BJ (cell line): ENCODE measurements around the gene INSYN1. TPM values are rescaled to one million over a fixed set of nuclear protein-coding genes. Genes with fewer than 3 reads are reported as not detected.
A peak's percentile ranks its signal among the peaks of the same experiment; 100 is the strongest.

Experiments
- CTCF ChIA-PET: fragments of 350-600 bp; formaldehyde crosslinking; extraction: SDS; loops from one replicate; lab custom pipeline; 2021; ENCODE audit warnings: antibody characterized with exemption, inconsistent platforms; lab: Yijun Ruan, JAX
- POLR2A ChIA-PET: fragments of 300-600 bp; sonication (Branson Sonifier 250); formaldehyde crosslinking; extraction: SDS; loops from one replicate; lab custom pipeline; 2021; ENCODE audit warnings: antibody characterized with exemption; lab: Charles Lee
- DNase-seq: peaks from one replicate; pipeline ENCODE4 v3.0.0-alpha.2; 2011; ENCODE audit warnings: low read depth
- H3K27me3 ChIP-seq: 2 replicates; pipeline ENCODE4 v1.6.0; 2011; ENCODE audit warnings: low read length; ENCODE audit not compliant: control insufficient read depth, insufficient read depth
- H3K36me3 ChIP-seq: 2 replicates; pipeline ENCODE4 v1.5.1; 2011; ENCODE audit warnings: low read length; ENCODE audit not compliant: control insufficient read depth, insufficient read depth
- H3K4me3 ChIP-seq: 2 replicates; pipeline ENCODE4 v1.5.1; 2011; ENCODE audit warnings: low read depth, mild to moderate bottlenecking, control low read depth, low read length
- CTCF ChIP-seq: IDR thresholded peaks from 2 replicates; pipeline ENCODE4 v1.5.1; 2011; ENCODE audit warnings: low read depth, mild to moderate bottlenecking, control low read depth, inconsistent platforms, low read length, moderate library complexity; ENCODE audit not compliant: insufficient read depth
- polyA plus RNA-seq: library from polyadenylated mRNA; depleted of rRNA; stranded (reverse); fragments of >200 nt; gene quantifications from 2 replicates; pipeline ENCODE4 v1.2.3, GENCODE V29; 2011

Gene INSYN1
- polyA plus RNA-seq, 1 experiment = 3.5 TPM

DNA sequence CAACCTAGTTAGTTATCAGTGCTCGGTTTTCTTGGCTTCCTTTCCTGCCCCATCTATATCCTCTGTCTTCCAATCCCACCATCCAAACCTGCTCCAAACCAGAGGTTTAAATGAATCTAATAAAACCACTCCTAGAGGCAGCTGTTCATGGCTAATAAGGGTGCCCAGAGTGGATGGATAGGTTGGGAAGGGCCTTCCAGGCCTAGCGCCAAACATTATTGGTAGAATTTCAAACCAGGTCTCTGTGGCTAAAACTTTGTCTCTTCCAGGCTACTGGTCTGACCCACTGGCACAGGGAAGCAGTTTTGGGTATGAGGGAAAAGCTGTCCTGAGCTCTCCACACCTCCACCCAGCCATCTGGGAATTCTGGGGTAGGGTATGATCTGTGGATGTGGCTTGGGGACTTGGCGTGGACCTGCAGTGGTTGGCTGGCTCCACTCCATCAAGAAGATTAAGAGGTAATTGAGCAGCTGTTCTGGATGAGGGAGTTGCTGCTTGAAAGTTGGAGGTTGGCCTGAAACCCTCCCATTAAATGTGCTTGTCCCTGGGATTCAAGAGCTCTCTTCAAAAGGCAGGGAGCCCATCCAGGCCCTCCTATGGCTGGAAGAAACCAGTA, 29.3 kb upstream of the INSYN1 start:
- no peak overlapping the region for H3K4me3 ChIP-seq
- ChIA-PET CTCF (interaction anchor here (1.0 to 2.0 kb wide), 3 partner anchors 13 to 77 kb away, joined by 3 to 8 read pairs (median 3); no protein-coding TSS in a partner anchor), POLR2A (no interaction called here)
- H3K27me3 ChIP-seq = peaks cover 3% of the 10 kb centered on the region; the same call in 1 of the 2 replicates
- no peak for DNase-seq
- TF ChIP-seq CTCF = no peak
- no peaks in the 10 kb centered on the region for H3K36me3 ChIP-seq

DNA sequence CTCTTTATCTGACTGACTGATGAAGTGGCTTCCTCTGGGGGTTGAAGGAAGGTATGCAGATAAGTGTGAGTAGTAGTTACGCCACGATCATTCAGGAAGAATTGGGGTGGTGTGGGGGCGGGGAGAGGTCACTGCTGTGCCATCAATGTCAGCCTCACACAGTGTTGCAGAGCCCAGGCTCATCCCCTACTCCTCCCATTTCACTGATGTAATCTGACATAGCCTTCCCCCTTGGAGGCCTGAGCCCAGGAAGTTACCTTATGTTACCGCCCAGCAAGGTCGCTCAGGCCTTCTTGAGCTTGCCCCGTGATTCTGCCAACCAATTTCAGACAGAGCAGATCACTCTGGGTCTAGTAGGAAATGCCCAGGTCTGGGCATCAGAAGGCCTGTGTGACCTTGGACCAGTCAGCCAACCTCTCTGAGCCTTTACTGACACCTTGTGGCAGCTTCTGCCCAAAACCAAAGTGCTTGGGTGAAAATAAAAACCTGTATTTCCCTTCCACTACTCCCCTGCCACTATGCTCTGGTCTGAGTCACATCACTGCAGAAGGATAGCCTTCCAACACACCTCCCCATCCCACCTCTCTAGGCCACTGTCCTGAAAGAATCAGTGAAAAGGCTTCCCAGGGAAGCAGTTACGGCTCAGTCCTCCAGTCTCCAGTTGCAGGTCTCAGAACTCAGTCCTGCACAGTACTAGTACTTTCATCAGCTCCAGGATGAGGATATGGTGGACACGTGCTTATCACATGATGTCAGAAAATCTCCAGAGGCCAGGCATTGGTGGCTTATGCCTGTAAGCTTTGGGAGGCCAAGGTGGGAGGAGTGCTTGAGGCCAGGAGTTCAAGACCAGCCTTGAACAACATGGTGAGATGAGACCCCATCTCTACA, 28.1 kb upstream of the INSYN1 start:
- Histone ChIP-seq H3K36me3 (no peaks in the 10 kb centered on the region), H3K4me3 (no peak overlapping the region), H3K27me3 (peaks cover 5% of the 10 kb centered on the region; the same call in 1 of the 2 replicates)
- DNase-seq = no peak
- TF ChIP-seq CTCF = peak; percentile 37; the same call in 1 of the 2 replicates
- POLR2A ChIA-PET = interaction anchor here (0.9 kb wide), 1 partner anchor 28 kb away, joined by 4 read pairs; the partner anchor contains the start of gene INSYN1
- CTCF ChIA-PET = interaction anchor here (1.2 to 2.0 kb wide), 2 partner anchors 14 to 76 kb away, joined by 3 to 8 read pairs; no protein-coding TSS in a partner anchor

DNA sequence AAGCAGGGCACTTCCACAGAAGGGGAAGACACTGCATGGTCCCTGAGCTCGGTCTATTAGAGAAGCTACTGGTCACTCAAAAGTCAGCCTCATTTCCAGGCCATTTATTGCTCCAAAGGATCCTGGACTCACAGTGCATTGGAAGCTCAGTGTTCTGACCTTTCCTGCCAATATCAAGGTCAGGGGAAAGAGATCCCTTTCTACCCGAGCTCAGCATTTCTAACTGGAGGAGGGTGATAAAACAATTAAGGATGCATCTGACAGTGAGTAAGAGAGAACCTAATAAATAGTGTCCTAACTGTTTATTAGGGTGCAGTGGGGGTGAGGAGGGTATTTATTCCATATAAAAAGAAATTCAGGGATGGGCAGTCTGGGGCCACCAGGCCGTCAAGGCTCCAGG, 26.8 kb upstream of the INSYN1 start:
- no peak for DNase-seq
- POLR2A ChIA-PET = no interaction called here
- TF ChIP-seq CTCF = no peak
- Histone ChIP-seq H3K27me3 (peaks cover 5% of the 10 kb centered on the region; the same call in 1 of the 2 replicates), H3K36me3 (no peaks in the 10 kb centered on the region), H3K4me3 (no peak overlapping the region)
- CTCF ChIA-PET = interaction anchor here (0.7 kb wide), 1 partner anchor 91 kb away, joined by 3 read pairs; no protein-coding TSS in a partner anchor

DNA sequence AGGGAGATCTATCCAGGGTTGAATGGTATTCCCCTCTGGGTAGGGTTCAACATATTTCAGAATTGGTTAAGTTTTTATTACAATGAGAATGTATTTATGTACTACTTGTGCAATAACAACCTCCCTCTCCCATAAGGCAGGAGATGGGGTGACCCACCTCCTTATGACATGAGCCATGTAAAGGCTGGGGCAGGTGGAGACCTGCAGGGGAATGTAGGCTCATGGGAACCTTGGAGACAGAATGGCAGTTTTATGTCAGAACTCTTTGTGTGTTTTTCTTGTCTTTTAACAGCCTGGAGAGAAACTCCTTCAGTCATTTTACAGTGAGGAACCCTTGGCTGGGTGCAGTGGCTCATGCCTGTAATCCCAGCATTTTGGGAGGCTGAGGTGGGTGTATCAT, 24.6 kb upstream of the INSYN1 start:
- POLR2A ChIA-PET = no interaction called here

More for the DNA sequence above, 24.6 kb upstream of the INSYN1 start:
- Histone ChIP-seq H3K36me3 (no peaks in the 10 kb centered on the region), H3K27me3 (peaks cover 5% of the 10 kb centered on the region; the same call in 1 of the 2 replicates), H3K4me3 (no peak overlapping the region)
- no peak for TF ChIP-seq CTCF
- no peak for DNase-seq
- CTCF ChIA-PET = no interaction called here
